CD4-positive, alpha-beta T cell treated with Interleukin-6 for 4 hours (primary cell): ENCODE data around the gene CHADL.

Experiments used
- DNase-seq: peaks from one replicate; pipeline ENCODE4 v3.0.0-alpha.2; 2020; ENCODE audit warnings: mixed read lengths

CHADL gene

DNA sequence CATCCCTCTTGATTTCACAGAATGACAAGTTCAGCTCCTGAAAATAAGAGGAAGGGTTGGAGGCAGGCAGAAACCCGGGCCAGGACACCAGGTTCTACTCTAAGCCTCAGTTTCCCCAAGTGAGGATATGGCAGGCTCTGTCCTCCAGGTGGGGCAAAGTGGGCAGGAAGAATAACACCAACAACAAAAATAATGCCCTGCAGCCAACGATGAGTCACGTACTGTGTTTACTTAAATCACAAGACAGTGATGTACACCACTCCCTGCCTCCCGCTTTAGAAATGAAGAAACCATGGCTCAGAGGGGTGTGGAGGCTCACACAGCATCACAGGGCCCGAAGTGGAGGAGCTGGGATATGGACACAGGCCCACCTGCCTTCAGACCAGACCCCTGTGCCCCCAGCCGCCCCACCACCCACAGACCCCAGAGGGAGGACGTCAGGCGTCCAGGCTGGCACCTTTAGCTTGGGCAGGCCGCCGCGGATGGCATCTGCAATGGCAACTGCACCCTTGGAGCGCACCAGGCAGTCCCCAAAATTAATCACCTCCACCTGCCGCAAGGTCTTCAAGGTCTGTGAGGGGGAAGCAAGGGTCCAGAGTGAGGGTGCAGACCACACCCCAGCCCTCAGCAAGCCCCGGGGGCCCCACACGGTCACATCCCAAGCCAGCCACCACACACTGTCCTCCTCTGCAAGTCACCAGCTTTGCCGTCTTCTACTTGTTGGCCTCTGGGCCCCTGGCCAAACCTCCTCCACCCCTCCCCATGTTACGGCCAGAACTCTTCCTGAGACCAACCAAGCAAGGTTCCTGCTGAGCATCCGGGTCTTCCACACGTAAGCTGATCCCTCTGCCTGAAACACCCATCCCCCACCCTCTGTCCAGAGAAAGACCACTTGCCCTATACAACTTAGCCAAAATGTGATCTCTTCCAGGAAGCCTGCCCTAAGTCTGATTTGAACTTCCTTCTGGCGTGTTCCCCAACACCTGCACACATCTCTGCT, 15.8 kb upstream of the CHADL start:
- no peak for DNase-seq

DNA sequence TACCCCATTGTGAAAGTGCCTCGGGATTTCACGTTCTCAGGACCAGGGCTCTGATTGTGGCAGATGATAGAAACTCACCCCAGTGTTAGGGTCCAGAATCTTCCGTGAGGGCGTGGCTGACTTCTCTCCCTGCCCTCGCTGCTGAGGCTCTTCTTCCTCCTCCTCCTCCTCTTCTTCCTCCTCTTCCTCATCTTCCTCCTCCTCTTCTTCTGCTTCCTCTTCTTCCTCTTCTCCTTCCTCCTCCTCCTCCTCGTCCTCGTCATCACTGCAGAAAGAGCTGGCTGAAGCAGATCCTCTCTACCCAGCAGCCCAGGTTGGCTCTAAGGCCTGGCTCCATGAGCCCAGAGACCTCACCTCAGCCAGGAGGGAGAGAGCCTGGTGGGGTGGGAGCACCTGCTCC, 13.5 kb upstream of the CHADL start:
- DNase-seq, result no peak

GRCh38 chr22:41252365-41252764, 11.6 kb upstream of the CHADL start:
- no peak for DNase-seq

DNA sequence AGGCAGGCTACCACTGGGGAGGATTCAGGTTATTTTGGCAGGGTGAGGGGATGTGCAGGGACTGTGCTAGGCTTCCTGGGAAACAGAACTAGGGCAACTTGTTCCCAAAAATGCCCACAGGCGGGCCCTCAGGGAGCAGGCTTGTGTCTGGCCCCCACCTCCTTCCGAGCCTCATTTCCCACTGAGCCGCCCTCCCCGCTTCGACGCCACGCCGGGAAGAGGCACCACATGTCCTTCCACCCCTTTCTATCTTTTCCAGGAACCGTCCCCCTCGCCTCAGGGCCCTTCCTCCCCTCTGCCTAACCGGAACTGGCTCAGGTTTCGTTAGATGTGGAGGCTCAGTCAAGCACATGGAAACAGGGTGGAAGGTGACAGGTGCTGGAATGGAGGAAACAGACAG, 9.4 kb upstream of the CHADL start:
- no peak for DNase-seq

- DNase-seq, result no peak
Observed at GRCh38 chr22:41249442-41249841, 8.7 kb upstream of the CHADL start.

GRCh38 chr22:41248758-41249157, 8.0 kb upstream of the CHADL start:
- no peak for DNase-seq

DNA sequence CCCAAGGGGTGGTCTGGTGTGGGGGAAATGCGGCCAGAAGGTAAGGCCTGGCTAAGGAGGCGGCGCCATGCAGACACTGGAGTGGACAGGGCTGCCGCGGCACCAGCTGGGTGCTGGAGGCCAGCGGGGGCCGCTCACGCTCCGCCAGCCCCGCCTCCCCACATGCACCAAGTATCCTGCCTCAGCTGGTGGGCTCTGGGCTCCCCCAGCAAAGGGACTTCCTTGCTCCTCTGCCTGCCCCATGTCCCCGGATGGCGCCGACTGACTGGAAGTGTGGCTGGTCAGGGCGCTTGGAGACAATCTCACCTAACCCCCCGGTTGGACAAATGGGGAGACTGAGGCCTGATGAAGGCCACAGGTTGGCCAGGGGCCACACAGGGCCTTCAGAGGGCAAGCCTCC, 7.6 kb upstream of the CHADL start:
- no peak for DNase-seq

DNA sequence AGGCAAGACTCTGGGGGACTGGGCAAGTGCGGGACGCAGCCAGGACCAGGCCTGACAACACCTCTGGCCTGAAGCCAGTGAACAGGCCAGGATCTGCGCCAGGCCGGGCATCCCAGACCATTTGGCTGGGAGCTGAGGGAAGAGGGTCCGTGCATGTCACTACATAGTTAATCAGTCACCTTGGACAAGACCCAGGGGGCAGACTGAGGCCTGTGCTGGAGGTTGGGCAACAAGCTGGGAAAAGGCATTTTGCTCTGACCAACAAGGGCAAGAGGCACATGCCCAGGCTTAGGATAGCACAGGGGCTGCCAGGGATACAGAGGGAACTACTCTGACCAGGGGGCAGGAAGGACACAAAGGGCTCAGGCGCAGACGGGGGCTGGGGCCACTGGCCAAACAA, 7.0 kb upstream of the CHADL start:
- no peak for DNase-seq

GRCh38 chr22:41245917-41246499, 5.3 kb upstream of the CHADL start:
- DNase-seq, result no peak

- no peak for DNase-seq
Observed at GRCh38 chr22:41243361-41243760, 2.6 kb upstream of the CHADL start.

GRCh38 chr22:41242396-41243117, 1.8 kb upstream of the CHADL start:
- no peak for DNase-seq

- no peak for DNase-seq
Observed at GRCh38 chr22:41241133-41241676, 474 bp upstream of the CHADL start.

- no peak for DNase-seq
Observed at GRCh38 chr22:41239443-41240128, 1.1 kb downstream of the CHADL start.

- DNase-seq, result no peak
Observed at GRCh38 chr22:41238570-41239442, 1.9 kb downstream of the CHADL start.

- DNase-seq, result peak; percentile 87
Observed at GRCh38 chr22:41237707-41238569, 2.8 kb downstream of the CHADL start.

DNA sequence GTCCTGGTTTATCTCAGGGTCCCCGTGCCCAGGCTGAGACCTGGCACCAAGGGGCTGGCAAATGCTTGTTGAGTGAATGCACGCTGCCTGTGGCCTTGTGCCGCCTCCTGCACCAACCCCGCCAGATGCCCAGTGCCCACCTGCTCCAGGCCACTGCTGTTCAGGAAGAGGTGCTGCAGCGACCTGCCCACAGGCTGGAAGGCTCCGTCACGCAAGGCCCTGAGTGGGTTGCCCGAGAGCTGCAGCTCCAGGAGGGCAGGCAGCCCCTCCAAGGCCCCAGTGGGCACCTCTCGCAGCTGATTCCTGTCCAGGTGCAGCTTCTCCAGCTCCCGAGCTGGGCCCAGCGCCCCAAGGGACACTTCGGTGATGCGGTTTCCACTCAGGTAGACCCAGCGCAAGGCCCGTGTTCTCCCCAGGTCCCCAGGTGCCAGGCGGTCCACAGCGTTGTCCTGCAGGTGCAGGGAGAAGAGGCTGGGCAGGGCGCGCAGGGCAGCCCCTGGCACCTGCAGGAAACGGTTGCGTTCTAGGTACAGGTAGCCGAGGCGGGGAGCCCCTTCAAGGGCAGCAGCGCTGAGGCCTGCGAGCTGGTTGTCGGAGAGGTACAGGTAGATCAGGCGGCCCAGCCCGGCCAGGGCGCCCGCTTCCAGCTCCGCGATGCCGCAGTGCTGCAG, 3.6 kb downstream of the CHADL start:
- DNase-seq, result no peak

DNA sequence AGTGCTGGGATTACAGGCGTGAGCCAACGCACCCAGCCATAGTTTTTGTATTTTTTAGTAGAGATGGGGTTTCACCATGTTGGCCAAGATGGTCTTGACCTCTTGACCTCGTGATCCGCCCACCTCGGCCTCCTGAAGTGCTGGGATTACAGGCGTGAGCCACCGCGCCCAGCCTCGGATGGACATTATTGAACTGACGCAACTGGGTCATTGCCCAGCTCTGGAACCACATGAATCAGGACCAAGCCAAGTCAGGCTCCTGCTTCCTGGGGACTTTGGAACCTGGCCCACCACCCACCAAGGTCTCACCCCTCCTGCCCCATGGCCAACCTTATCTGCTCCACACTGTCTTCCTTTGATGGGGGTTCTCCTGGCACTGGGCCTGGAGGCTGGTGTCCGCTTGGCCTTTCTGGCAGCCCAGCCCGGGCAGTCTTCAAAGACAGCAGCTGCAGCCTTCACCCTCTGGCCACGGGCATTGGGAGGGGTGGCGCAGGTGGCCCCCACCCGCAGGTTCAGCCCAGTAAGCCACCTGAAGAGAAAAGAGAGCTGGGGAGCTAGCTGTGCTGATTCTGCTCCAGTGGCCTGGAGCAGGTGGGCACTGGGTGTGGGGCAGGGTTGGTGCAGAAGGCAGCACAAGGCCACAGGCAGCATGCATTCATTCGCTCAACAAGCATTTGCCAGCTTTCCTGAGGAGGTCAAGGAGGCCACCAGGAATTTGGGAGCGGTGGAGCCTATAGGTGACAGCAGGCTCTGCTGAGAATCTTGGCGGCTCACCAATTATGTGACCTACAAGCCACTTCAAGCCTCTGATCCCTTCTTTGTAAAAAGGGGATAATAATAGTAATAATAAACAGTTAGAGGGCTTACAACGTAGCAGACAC, 5.7 kb downstream of the CHADL start:
- DNase-seq, result no peak

GRCh38 chr22:41231369-41231768, 9.4 kb downstream of the CHADL start:
- no peak for DNase-seq

- no peak for DNase-seq
Observed at GRCh38 chr22:41230401-41230785, 10.3 kb downstream of the CHADL start.
